SK-N-SH treated with all-trans-retinoic acid at 6 μM for 48 hours (cell line): Measurements from ENCODE around the gene SRPX2.

Experiments used
- ARNTL ChIP-seq: fragments of 450-650 bp; formaldehyde crosslinking; IDR thresholded peaks from 2 replicates; pipeline ENCODE4 v1.5.0; 2020; ENCODE audit warnings: low read depth, mild to moderate bottlenecking, moderate library complexity, borderline replicate concordance
- BACH2 ChIP-seq: fragments of 250-450 bp; sonication (Bioruptor Pico); IDR thresholded peaks from 2 replicates; pipeline ENCODE4 v1.9.0; 2021; ENCODE audit warnings: mild to moderate bottlenecking, borderline replicate concordance
- RARB ChIP-seq: fragments of 250-450 bp; sonication (Bioruptor Pico); IDR thresholded peaks from 2 replicates; pipeline ENCODE4 v1.8.0; 2021; ENCODE audit warnings: mild to moderate bottlenecking, moderate library complexity
- ZFP3 ChIP-seq: fragments of 250-450 bp; sonication (Bioruptor Pico); IDR thresholded peaks from 2 replicates; pipeline ENCODE4 v1.5.0; 2020; ENCODE audit warnings: mild to moderate bottlenecking, moderate library complexity
- ZNF565 ChIP-seq: fragments of 450-650 bp; formaldehyde crosslinking; conservative IDR thresholded peaks from 2 replicates; pipeline ENCODE4 v1.5.0; 2020; ENCODE audit warnings: low read depth, mild to moderate bottlenecking, moderate library complexity
- TF ChIP-seq, protein P1 (sequence below): fragments of 250-450 bp; sonication (Bioruptor Pico); IDR thresholded peaks from 2 replicates; pipeline ENCODE4 v1.8.0; 2020; ENCODE audit warnings: mild to moderate bottlenecking, moderate library complexity, borderline replicate concordance
- TF ChIP-seq, protein P2 (sequence below): fragments of 250-450 bp; sonication (Bioruptor Pico); IDR thresholded peaks from 2 replicates; pipeline ENCODE4 v1.8.0; 2021; ENCODE audit warnings: low read depth, mild to moderate bottlenecking, moderate library complexity, borderline replicate concordance
- TF ChIP-seq, protein P3 (sequence below): fragments of 250-450 bp; sonication (Bioruptor Pico); IDR thresholded peaks from 2 replicates; pipeline ENCODE4 v1.5.1; 2020; ENCODE audit warnings: low read depth, mild to moderate bottlenecking, moderate library complexity

DNA sequence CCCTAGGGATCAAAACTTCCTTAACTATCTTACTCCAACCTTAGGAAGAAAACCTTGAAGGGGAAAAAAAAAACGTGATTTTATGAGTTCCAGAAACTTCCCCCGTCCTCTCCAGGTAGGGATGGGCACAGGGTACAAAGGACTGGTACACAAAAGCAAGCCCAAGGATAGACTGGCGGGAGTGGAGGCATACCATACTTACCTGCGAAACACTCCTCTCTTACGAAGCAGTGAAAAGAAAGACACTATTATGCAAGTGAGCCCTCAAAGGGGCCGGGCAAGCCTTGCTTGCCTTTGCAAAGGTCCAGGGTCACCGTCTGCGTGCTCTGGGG is 8.0 kb upstream of the SRPX2 start:
- TF ChIP-seq, protein P1, sequence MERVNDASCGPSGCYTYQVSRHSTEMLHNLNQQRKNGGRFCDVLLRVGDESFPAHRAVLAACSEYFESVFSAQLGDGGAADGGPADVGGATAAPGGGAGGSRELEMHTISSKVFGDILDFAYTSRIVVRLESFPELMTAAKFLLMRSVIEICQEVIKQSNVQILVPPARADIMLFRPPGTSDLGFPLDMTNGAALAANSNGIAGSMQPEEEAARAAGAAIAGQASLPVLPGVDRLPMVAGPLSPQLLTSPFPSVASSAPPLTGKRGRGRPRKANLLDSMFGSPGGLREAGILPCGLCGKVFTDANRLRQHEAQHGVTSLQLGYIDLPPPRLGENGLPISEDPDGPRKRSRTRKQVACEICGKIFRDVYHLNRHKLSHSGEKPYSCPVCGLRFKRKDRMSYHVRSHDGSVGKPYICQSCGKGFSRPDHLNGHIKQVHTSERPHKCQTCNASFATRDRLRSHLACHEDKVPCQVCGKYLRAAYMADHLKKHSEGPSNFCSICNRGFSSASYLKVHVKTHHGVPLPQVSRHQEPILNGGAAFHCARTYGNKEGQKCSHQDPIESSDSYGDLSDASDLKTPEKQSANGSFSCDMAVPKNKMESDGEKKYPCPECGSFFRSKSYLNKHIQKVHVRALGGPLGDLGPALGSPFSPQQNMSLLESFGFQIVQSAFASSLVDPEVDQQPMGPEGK (CRISPR knock-in tag) = no peak
- TF ChIP-seq ARNTL (CRISPR knock-in tag) = no peak
- no peak for TF ChIP-seq RARB (CRISPR knock-in tag)
- no peak for TF ChIP-seq ZFP3 (CRISPR knock-in tag)
- no peak for TF ChIP-seq ZNF565 (CRISPR knock-in tag)
- TF ChIP-seq, protein P2, sequence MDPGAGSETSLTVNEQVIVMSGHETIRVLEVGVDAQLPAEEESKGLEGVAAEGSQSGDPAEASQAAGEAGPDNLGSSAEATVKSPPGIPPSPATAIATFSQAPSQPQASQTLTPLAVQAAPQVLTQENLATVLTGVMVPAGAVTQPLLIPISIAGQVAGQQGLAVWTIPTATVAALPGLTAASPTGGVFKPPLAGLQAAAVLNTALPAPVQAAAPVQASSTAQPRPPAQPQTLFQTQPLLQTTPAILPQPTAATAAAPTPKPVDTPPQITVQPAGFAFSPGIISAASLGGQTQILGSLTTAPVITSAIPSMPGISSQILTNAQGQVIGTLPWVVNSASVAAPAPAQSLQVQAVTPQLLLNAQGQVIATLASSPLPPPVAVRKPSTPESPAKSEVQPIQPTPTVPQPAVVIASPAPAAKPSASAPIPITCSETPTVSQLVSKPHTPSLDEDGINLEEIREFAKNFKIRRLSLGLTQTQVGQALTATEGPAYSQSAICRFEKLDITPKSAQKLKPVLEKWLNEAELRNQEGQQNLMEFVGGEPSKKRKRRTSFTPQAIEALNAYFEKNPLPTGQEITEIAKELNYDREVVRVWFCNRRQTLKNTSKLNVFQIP = no peak
- TF ChIP-seq, protein P3, sequence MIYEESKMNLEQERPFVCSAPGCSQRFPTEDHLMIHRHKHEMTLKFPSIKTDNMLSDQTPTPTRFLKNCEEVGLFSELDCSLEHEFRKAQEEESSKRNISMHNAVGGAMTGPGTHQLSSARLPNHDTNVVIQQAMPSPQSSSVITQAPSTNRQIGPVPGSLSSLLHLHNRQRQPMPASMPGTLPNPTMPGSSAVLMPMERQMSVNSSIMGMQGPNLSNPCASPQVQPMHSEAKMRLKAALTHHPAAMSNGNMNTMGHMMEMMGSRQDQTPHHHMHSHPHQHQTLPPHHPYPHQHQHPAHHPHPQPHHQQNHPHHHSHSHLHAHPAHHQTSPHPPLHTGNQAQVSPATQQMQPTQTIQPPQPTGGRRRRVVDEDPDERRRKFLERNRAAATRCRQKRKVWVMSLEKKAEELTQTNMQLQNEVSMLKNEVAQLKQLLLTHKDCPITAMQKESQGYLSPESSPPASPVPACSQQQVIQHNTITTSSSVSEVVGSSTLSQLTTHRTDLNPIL = no peak
- TF ChIP-seq BACH2 = no peak
